ENCODE results near the gene RTL10.
A peak's percentile ranks its signal among the peaks of the same experiment; 100 is the strongest.

RTL10 gene

GRCh38 chr22:19854778-19855503 is at the start of gene RTL10, which contains the start of gene GNB1L:
Gene RTL10 (minus strand): TSS chr22:19854874. CDS start chr22:19852261, 2,613 bp downstream.
Gene GNB1L (minus strand): TSS chr22:19854874. CDS start chr22:19821355, 33,519 bp downstream.
- ATAC-seq = peak; percentile 91 to 92

GRCh38 chr22:19904174-19904856 is 49.6 kb upstream of the RTL10 start:
- ATAC-seq = no peak

GRCh38 chr22:19903513-19903912 is 48.8 kb upstream of the RTL10 start:
- no peak for ATAC-seq

- no peak for ATAC-seq
Measured at GRCh38 chr22:19903031-19903430, 48.4 kb upstream of the RTL10 start.

- ATAC-seq = no peak
Measured at GRCh38 chr22:19902245-19902715, 47.6 kb upstream of the RTL10 start.

- no peak for ATAC-seq
Measured at GRCh38 chr22:19901577-19902244, 47.0 kb upstream of the RTL10 start.

- no peak for ATAC-seq
Measured at GRCh38 chr22:19900707-19901436, 46.2 kb upstream of the RTL10 start.

GRCh38 chr22:19898831-19899567 is 44.3 kb upstream of the RTL10 start:
- no peak for ATAC-seq

- no peak for ATAC-seq
Measured at GRCh38 chr22:19898145-19898544, 43.5 kb upstream of the RTL10 start.

GRCh38 chr22:19897726-19898125 is 43.1 kb upstream of the RTL10 start:
- no peak for ATAC-seq

GRCh38 chr22:19896665-19897355 is 42.1 kb upstream of the RTL10 start:
- peak in 1 of 2 donors; percentile 21 for ATAC-seq

GRCh38 chr22:19895160-19895849 is 40.6 kb upstream of the RTL10 start:
- no peak for ATAC-seq

- no peak for ATAC-seq
Measured at GRCh38 chr22:19893363-19893762, 38.7 kb upstream of the RTL10 start.

GRCh38 chr22:19892925-19893324 is 38.3 kb upstream of the RTL10 start:
- no peak for ATAC-seq

- peak; percentile 65 to 68 for ATAC-seq
Measured at GRCh38 chr22:19892257-19892879, 37.7 kb upstream of the RTL10 start.

- peak; percentile 90 to 91 for ATAC-seq
Measured at GRCh38 chr22:19891317-19892256, 36.9 kb upstream of the RTL10 start.

- no peak for ATAC-seq
Measured at GRCh38 chr22:19890502-19891316, 36.0 kb upstream of the RTL10 start.

- ATAC-seq = no peak
Measured at GRCh38 chr22:19889951-19890350, 35.3 kb upstream of the RTL10 start.
